CD4-positive, alpha-beta T cell (primary cell): ENCODE measurements around the gene PGM2L1. TPM values are rescaled to one million over a fixed set of nuclear protein-coding genes. Genes with fewer than 3 reads are reported as not detected.
A peak's percentile ranks its signal among the peaks of the same experiment; 100 is the strongest.

Experiments
- ATAC-seq: fragments of 200-7000 bp; cut with Tn5 transposase; one replicate; pipeline ENCODE4 v1.10.0; 2022; ENCODE audit warnings: mild to moderate bottlenecking; ENCODE audit not compliant: poor library complexity
- CTCF ChIA-PET: fragments of 350-600 bp; sonication (Branson Sonifier 250); formaldehyde crosslinking; loops from one replicate; lab custom pipeline; 2021; ENCODE audit warnings: antibody characterized with exemption, inconsistent platforms; lab: Charles Lee
- POLR2A ChIA-PET: fragments of 350-600 bp; sonication (Branson Sonifier 250); formaldehyde crosslinking; loops from one replicate; lab custom pipeline; 2021; ENCODE audit warnings: antibody characterized with exemption, inconsistent platforms; lab: Charles Lee
- DNase-seq, 14 experiments: peaks; one replicate each; pipeline ENCODE4 v3.0.0-alpha.2; 2013 to 2020; ENCODE audit warnings: mixed read lengths in 2 of 14
- H3K27ac ChIP-seq, 2 donors: one replicate each; pipeline versions ENCODE4 v1.5.1 to v1.7.0; 2013; ENCODE audit warnings: low read length in 2 of 2, low read depth in 1 of 2, mild to moderate bottlenecking in 1 of 2
- H3K27me3 ChIP-seq, 2 experiments: 1 replicate in 1 of 2; 2 replicates in 1 of 2; pipeline versions ENCODE4 v1.6.1 to v1.7.0; 2013; ENCODE audit warnings: low read length in 2 of 2, control low read depth in 1 of 2, mild to moderate bottlenecking in 1 of 2, moderate library complexity in 1 of 2; ENCODE audit not compliant: insufficient read depth in 2 of 2, control insufficient read depth in 1 of 2
- H3K36me3 ChIP-seq: one replicate; pipeline ENCODE4 v1.6.1; 2013; ENCODE audit warnings: low read length, control low read depth; ENCODE audit not compliant: insufficient read depth
- H3K4me1 ChIP-seq: one replicate; pipeline ENCODE4 v1.6.1; 2013; ENCODE audit warnings: low read length, control low read depth; ENCODE audit not compliant: insufficient read depth
- H3K4me3 ChIP-seq: one replicate; pipeline ENCODE4 v1.5.1; 2013; ENCODE audit warnings: mild to moderate bottlenecking, low read length, moderate library complexity
- H3K9me3 ChIP-seq, 2 experiments: 1 replicate in 1 of 2; 2 replicates in 1 of 2; pipeline versions ENCODE4 v1.6.1 to v1.7.0; 2013; ENCODE audit warnings: low read length in 2 of 2, mild to moderate bottlenecking in 2 of 2, control low read depth in 1 of 2, moderate library complexity in 1 of 2; ENCODE audit not compliant: control insufficient read depth in 1 of 2, insufficient read depth in 1 of 2
- H3K27ac Mint-ChIP-seq: one replicate; pipeline ENCODE4 v1.8.0; 2020; ENCODE audit warnings: mixed read lengths
- H3K27me3 Mint-ChIP-seq: one replicate; pipeline ENCODE4 v1.8.0; 2021; ENCODE audit warnings: mixed read lengths
- H3K36me3 Mint-ChIP-seq: one replicate; pipeline ENCODE4 v1.8.0; 2021; ENCODE audit warnings: low read depth, mixed read lengths
- H3K4me1 Mint-ChIP-seq: one replicate; pipeline ENCODE4 v1.8.0; 2021; ENCODE audit warnings: low read depth, mixed read lengths
- H3K4me3 Mint-ChIP-seq: one replicate; pipeline ENCODE4 v1.8.0; 2020; ENCODE audit warnings: mild to moderate bottlenecking, mixed read lengths
- H3K9me3 Mint-ChIP-seq: one replicate; pipeline ENCODE4 v1.8.0; 2020; ENCODE audit warnings: mixed read lengths
- CTCF ChIP-seq: fragments of 200-600 bp; IDR thresholded peaks from one replicate; pipeline ENCODE4 v1.8.0; 2022; ENCODE audit warnings: antibody characterized with exemption, mild to moderate bottlenecking
- intact Hi-C, 2 experiments: fragments of 100-400 bp; cut with DNase I in 1 of 2; cut with micrococcal nuclease in 1 of 2; formaldehyde crosslinking; loops; one replicate each; pipeline versions ENCODE4 v1.15.1 to v1.9.0; 2023 to 2025; cut with DNase I, micrococcal nuclease
- total RNA-seq, 174 experiments: library from RNA in 2 of 174; stranded (reverse) in 2 of 174; gene quantifications; one replicate each; pipeline ENCODE4 v1.2.3 and lab custom pipeline; 2021 to 2026

PGM2L1 gene
- total RNA-seq, 2 experiments from 2014 or later: 10.2 to 11.8 TPM

- Histone ChIP-seq H3K4me1 (peaks cover 6% of the 10 kb centered on the region), H3K27ac (no peak overlapping the region), H3K4me3 (no peak overlapping the region), H3K27me3 (no peaks in the 10 kb centered on the region), H3K9me3 (no peaks in the 10 kb centered on the region), H3K36me3 (no peaks in the 10 kb centered on the region)
- ChIA-PET CTCF (interaction anchor here (1.8 to 5.2 kb wide), 2 partner anchors 58 to 61 kb away, joined by 12 to 50 read pairs; no protein-coding TSS in a partner anchor), POLR2A (interaction anchor here (3.3 to 4.4 kb wide), 2 partner anchors 57 to 101 kb away, joined by 8 to 20 read pairs; partner anchors contain the start of gene LIPT2)
- Mint-ChIP-seq H3K4me1 (peaks cover 48% of the 10 kb centered on the region), H3K4me3 (no peak overlapping the region), H3K9me3 (no peaks in the 10 kb centered on the region), H3K27ac (no peak overlapping the region), H3K36me3 (peaks cover under 1% of the 10 kb centered on the region), H3K27me3 (no peaks in the 10 kb centered on the region)
- no peak for TF ChIP-seq CTCF
- ATAC-seq: no peak
- no peak for DNase-seq
- intact Hi-C loops: loop anchor here in 1 of 2 experiments (10.0 kb wide), 2 partner anchors 517 to 607 kb away; partner anchors contain the start of genes COA4, MRPL48 and PAAF1
Observed at GRCh38 chr11:74392256-74392655, 6.0 kb downstream of the PGM2L1 start.

GRCh38 chr11:74391193-74391592, 7.0 kb downstream of the PGM2L1 start:
- H3K27ac Mint-ChIP-seq: peak overlapping the region; percentile 71
- H3K9me3 ChIP-seq: no peaks in the 10 kb centered on the region
- H3K9me3 Mint-ChIP-seq: no peaks in the 10 kb centered on the region
- intact Hi-C loops: loop anchor here in 1 of 2 experiments (10.0 kb wide), 2 partner anchors 516 to 606 kb away; partner anchors contain the start of genes COA4, MRPL48 and PAAF1
- no peak overlapping the region for H3K4me3 ChIP-seq
- no peak for ATAC-seq
- peaks cover 47% of the 10 kb centered on the region for H3K4me1 Mint-ChIP-seq
- no peaks in the 10 kb centered on the region for H3K36me3 ChIP-seq
- ChIA-PET CTCF (interaction anchor here (1.8 to 5.2 kb wide), 2 partner anchors 59 to 62 kb away, joined by 12 to 50 read pairs; no protein-coding TSS in a partner anchor), POLR2A (interaction anchor here (3.3 to 4.4 kb wide), 2 partner anchors 58 to 102 kb away, joined by 8 to 20 read pairs; partner anchors contain the start of gene LIPT2)
- no peak for DNase-seq
- H3K4me1 ChIP-seq: peaks cover 4% of the 10 kb centered on the region
- no peak for TF ChIP-seq CTCF
- no peaks in the 10 kb centered on the region for H3K36me3 Mint-ChIP-seq
- H3K4me3 Mint-ChIP-seq: peak overlapping the region; percentile 5
- H3K27me3 ChIP-seq: no peaks in the 10 kb centered on the region
- H3K27me3 Mint-ChIP-seq: no peaks in the 10 kb centered on the region
- no peak overlapping the region for H3K27ac ChIP-seq

GRCh38 chr11:74390697-74391096, 7.5 kb downstream of the PGM2L1 start:
- DNase-seq (no peak), ATAC-seq (no peak)
- Mint-ChIP-seq H3K27ac (peak overlapping the region; percentile 71), H3K27me3 (no peaks in the 10 kb centered on the region), H3K36me3 (no peaks in the 10 kb centered on the region), H3K4me3 (peak overlapping the region; percentile 16), H3K4me1 (peaks cover 47% of the 10 kb centered on the region), H3K9me3 (no peaks in the 10 kb centered on the region)
- Histone ChIP-seq H3K36me3 (no peaks in the 10 kb centered on the region), H3K9me3 (no peaks in the 10 kb centered on the region), H3K27me3 (no peaks in the 10 kb centered on the region), H3K27ac (no peak overlapping the region), H3K4me1 (peaks cover 4% of the 10 kb centered on the region), H3K4me3 (no peak overlapping the region)
- intact Hi-C loops: loop anchor here in 1 of 2 experiments (10.0 kb wide), 2 partner anchors 516 to 606 kb away; partner anchors contain the start of genes COA4, MRPL48 and PAAF1
- CTCF ChIA-PET: interaction anchor here (1.8 to 5.2 kb wide), 2 partner anchors 59 to 62 kb away, joined by 12 to 50 read pairs; no protein-coding TSS in a partner anchor
- POLR2A ChIA-PET: interaction anchor here (2.3 to 4.4 kb wide), 3 partner anchors 8 to 103 kb away, joined by 8 to 20 read pairs (median 15); partner anchors contain the start of genes LIPT2 and PGM2L1
- no peak for TF ChIP-seq CTCF
